ENCODE results near the gene AKR1C4.
"Not testable (repeated sequence)": the region's sequence is repeated elsewhere in the genome, so short reads cannot be mapped to it uniquely, and the experiment has no call there.

Gene AKR1C4

DNA sequence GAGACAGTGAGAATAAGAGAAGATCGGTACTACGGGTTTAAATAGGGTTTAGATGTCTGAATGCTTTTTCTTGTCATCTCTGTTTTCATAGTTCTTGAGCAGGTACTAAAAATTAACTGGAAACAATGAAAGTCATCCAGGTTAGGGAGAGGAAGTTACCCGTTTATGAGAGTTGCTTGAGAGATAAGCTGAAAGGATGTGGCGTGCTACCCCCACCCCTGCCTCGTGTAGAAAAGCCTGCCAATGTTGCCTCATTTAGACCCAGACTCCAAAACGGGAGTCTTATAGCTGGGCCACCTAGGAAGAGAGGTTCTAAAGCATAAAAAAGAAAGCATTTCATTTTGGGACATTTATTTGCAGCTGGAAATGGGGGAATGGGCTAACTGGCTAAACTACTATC lies 10.2 kb downstream of the AKR1C4 start:
- DNase-seq, result no peak

DNA sequence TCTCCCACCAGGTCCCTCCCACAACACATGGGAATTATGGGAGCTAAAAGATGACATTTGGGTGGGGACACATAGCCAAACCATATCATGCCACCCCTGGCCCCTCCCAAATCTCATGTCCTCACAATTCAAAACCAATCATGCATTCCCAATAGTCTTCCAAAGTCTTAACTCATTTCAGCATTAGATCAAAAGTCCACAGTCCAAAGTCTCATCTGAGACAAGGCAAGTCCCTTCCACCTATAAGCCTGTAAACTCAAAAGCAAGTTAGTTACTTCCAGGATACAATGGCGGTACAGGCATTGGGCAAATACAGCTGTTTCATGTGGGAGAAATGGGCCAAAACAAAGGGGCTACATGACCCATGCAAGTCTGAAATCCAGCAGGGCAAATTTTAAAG lies 13.1 kb downstream of the AKR1C4 start:
- DNase-seq, result not testable (repeated sequence)

DNA sequence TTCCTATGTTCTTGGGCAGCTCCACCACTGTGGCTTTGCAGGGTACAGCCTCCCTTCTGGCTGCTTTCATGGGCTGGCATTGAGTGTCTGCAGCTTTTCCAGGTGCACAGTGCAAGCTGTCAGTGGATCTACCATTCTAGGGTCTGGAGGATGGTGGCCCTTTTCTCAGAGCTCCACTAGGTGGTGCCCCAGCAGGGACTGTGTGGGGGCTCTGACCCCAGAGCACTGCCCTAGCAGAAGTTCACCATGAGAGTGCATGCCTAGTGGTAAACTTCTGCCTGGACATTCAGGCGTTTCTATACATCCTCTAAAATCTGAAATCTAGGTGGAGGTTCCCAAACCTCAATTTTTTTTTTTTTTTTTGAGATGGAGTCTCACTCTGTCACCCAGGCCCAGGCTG lies 13.6 kb downstream of the AKR1C4 start:
- not testable (repeated sequence) for DNase-seq

DNA sequence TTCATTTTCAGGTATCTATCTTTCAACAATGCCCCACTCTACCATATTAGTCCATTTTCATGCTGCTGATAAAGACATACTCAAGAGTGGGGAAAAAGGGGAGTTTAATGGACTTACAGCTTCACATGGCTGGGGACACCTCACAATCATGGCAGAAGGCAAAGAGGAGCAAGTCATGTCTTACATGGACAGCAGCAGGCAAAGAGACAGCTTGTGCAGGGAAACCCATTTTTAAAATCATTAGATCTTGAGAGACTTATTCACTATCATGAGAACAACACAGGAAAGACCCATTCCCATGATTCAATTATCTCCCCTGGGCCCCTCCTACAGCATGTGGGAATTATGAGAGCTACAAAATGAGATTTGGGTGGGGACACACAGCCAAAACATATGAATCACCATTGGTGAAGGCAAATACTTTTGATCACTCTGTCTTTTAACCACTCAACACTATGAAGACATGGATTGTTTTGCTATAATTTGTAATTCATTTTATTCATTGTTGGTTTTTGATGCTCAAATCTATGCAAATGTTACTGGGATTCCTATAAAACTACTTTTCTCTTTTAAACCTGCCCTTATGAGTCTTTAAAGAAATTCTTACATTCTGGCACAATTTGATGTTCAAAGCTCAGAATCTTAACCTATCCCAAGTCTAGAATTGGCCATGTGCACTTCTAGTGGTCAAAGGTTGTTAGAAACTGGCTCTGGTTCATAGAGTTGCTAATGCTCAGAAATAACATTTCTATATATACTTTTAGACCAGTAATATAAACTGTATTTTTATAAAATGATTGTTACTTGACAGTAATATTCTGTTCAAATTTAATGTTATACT lies 15.3 kb downstream of the AKR1C4 start:
- DNase-seq, result peak; percentile 0

DNA sequence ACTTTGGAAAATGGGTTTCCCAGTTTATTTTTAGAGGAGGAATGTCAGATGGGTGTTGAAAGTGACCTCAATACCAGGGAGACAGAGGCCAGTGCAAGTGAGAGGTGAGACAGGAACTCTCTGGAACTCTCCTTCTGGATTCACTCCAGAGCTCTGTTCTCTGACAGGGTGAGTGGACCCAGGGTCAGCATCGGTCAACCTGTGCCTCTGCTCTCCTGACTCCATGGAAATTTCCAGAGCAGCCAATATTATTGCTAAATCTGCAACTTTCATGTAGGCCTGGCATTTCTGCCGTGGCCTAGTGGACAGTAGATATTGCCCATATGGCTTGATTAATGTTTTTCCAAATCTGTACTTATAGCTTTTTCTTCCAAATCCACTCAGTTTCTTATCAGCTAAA lies 20.2 kb downstream of the AKR1C4 start:
- DNase-seq, result no peak

DNA sequence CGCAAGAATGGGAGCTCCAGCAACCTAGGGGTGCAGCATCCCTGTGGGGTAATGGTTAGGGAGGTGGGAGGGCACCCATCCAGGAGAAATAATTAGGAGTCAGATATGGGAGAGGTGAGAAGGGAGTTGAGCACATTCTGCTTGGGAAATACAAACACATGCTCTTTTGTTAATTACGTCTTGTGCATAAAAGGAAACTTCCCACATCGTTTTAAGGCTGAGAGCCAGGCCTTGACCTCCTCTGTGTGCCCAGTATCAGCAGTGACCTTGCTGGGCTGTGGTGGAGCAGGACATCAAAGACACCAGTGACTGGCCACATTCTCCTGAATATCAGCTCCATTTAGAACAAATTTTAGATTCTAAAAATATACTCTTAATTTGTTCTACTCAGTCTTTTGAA lies 22.6 kb downstream of the AKR1C4 start:
- DNase-seq, result no peak

DNA sequence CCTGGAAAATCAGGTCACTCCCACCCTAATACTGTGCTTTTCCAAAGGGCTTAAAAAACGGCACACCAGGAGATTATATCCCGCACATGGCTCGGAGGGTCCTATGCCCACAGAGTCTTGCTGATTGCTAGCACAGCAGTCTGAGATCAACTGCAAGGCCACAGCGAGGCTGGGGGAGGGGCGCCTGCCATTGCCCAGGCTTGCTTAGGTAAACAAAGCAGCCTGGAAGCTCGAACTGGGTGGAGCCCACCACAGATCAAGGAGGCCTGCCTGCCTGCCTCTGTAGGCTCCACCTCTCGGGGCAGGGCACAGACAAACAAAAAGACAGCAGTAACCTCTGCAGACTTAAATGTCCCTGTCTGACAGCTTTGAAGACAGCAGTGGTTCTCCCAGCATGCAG lies 26.3 kb downstream of the AKR1C4 start:
- DNase-seq, result not testable (repeated sequence)

DNA sequence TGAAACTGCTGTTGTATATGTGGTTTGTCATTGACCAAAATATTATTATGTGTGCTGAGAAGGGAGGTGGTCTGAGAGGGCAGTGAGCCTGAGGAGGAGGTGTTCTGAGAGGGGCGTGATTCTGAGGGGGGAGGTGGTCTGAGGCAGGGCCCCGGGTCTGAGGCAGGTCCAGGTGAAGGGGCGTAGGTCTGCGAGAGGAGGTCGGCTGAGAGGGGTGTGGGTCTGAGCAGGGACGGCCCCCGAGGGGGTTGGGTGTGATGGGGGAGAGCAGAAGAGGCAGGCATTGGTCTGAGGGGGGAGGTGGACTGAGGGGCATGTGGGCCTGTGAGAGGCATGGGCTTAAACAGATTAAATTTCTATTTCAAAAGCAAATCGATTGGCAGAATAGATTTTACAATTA lies 32.4 kb downstream of the AKR1C4 start:
- no peak for DNase-seq

DNA sequence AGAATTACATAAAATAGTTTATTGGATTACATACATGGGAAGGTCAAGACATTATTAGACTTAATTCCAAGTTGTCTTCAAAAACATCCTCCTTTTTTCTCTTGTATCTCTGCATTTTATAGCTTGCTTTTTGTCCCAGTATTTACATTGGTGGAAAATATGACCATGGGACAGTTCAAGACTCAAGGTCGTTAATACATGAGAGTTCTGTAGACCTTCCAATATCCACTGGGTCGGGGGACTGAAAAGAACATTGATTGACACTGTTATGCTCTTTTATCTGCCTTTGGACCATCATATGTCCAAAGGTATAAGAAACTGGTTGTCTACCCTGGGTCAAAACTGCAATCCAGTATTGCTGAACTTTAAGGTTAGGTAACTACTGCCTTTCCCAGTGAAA lies 36.7 kb downstream of the AKR1C4 start:
- DNase-seq, result no peak

DNA sequence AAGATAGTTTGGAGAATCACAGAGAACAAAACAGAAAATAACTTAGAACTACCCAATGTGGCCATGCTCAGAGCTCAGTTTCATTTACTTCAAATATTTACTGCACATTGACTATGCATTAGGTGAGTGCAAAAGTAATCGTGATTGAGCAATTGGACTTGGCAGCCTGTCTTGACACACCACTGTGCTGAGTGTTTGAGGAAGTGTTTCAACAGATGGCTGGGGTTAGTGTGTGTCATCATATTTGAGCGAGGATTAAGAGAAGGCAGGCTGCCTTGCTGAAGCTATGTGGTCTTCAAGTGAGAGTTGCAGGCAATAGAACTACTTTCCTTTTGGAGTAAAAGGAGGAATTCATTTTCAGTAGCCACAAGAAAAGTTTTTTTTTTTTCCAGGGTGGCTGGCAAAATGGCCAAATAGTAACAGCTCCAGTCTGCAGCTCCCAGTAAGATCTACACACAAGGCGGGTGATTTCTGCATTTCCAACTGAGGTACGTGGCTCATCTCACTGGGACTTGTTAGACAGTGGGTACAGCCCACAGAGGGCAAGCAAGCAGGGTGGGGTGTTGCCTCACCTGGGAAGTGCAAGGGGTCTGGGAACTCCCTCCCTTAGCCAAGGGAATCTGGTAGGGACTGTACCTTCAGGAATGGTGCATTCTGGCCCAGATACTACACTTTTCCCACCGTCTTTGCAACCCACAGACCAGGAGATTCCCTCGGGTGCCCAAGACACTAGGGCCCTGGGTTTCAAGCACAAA lies 37.6 kb downstream of the AKR1C4 start:
- DNase-seq, result peak; percentile 1

DNA sequence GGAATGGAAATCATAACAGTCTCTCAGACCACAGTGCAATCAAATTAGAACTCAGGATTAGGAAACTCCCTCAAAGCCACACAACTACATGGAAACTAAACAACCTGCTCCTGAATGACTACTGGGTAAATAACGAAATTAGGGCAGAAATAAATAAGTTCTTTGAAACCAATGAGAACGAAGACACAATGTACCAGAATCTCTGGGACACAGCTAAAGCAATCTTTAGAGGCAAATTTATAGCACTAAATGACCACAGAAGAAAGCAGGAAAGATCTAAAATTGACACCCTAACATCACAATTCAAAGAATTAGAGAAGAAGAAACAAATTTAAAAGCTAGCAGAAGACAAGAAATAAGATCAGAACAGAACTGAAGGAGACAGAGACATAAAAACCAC lies 40.9 kb downstream of the AKR1C4 start:
- not testable (repeated sequence) for DNase-seq

DNA sequence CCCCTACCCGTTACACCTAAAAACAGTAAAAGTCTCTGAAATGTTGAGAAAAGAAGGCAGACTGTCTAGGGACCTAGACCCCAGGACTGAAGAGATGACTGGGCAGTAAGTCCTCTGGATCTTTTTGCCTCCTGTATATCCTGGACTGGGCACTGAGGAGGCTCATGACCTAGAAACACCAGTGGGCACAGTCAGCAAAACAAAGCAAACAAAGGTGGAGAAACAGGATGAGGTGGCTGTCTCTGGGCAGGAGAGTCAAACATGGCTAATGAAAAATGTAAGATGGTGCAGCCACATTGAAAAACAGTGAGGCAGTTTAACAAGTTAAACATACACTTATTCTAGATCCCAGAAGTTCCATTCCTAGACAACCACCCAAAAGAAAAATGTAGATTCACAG lies 45.9 kb downstream of the AKR1C4 start:
- DNase-seq, result no peak

DNA sequence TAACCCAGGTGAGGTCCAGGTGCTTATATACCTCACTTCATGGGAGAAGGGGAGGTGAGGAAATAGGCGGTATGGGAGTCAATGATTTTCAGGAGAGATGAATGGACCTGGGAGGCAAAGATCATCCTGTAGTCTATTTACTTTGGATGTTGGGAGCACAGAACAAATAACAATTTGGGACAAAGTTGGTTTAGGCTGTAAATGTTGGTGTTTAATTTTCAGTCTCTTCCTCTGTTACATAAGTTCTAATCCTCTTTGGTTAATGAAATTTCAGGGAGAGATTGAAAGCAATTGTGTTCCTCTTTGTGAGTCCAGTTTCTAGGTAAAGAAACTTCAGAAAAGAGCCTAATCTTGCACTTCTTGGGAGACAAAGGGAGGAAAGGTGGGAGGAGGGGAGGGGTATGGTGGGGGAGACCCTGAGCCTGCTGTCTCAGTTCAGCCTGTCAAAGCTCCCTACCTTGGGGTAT lies 46.9 kb downstream of the AKR1C4 start:
- no peak for DNase-seq

DNA sequence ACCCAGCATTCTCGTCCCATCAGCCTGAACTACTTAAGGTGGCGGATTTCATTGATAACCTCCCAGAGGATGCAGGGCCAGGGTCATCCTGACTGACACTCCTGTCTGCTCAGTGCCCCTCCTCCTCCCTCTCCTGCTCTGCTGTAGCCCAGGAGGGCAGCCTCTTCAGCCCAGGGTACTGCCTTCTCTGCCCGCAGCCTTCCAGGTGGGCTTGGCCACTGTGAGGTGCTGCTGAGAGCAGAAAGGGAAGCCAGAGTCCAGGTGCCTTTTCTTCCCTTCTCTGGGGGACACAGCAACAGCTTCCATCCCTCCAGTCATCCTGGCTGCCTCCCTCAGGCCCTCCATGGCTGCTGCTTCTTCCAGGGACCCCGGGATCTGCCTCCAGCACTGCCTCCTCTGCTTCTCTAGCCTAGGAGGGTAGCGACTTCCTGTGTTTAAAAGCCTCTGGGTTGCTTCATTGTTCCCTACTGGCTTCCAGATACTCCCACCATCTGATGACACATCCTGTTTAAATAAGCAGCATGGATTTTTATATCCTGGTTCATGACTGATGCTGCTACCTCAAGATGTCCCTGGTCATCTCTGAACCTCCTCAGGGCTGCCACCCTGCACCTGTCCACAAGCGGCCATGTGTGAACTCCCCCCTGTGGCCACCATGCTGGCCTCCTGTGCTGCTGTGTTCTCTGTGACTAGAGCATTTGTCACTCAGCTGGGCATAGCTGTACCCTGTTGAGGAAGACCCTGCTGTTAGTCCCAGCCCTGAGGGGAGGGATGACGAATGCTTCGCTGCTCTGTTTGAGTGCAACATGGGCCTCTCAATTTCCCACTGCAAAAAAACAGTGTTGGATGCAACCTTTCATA lies 55.8 kb downstream of the AKR1C4 start:
- no peak for DNase-seq

DNA sequence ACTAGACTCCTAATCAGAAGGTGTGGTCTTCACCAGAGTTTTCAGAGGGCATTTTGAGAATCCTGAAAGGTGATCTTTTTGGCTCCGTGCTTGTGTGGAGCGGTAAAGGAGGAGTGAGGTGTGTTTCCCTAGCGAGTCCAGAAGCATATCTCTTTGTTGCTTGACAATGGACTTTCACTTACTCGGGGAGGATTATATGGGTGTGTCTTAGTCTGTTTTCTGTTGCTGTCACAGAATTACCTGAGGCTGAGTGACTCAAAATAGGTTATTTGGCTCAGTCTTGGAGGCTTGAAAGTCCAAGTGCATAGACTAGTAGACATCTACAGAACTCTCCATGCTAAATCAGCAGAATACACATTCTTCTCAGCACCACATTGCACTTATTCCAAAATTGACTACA lies 57.9 kb downstream of the AKR1C4 start:
- DNase-seq, result no peak

DNA sequence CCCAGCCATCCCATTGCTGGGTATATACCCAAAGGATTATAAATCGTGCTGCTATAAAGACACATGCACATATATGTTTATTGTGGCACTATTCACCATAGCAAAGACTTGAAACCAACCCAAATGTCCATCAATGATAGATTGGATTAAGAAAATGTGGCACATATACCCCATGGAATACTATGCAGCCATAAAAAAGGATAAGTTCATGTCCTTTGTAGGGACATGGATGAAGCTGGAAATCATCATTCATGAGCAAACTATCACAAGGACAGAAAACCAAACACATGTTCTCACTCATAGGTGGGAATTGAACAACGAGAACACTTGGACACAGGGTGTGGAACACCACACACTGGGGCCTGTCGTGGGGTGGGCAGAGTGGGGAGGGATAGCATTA lies 61.1 kb downstream of the AKR1C4 start:
- not testable (repeated sequence) for DNase-seq

DNA sequence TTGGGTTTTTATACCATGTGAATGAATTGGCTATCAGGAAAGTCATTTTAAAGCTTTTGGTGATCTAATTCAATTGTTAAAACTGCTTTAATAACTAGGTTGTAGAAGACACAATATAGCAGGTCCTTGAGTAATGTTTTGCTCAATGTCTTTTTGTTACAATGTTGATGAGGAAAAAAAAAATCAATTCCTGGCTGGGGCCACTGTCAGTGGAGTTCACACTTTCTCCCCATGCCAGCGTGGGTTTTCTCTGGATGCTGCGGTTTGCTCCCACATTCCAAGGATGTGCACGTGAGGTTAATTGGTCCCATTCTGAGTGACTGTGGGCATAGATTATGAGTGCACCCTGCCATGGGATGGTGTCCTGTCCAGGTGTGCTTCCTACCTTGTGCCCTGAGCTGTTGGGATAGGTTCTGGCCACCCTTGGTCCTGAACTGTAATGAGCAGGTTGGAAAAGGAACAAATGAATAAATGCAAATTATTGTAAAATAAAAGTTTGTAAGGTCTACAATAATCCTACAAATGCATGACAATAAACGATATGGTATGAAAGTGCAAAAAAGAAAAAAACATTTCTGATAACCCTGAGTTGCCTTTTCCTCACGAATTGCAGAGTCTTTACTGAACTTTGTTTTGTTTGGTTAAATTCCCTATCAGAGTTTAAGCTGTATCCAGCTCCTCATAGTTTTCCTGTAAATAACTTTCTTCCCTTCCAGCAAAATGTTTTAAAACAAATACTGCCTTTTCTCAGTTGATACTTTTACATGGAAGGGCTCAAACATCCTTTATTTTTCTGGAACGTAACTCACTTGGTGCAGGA lies 62.7 kb downstream of the AKR1C4 start:
- no peak for DNase-seq

DNA sequence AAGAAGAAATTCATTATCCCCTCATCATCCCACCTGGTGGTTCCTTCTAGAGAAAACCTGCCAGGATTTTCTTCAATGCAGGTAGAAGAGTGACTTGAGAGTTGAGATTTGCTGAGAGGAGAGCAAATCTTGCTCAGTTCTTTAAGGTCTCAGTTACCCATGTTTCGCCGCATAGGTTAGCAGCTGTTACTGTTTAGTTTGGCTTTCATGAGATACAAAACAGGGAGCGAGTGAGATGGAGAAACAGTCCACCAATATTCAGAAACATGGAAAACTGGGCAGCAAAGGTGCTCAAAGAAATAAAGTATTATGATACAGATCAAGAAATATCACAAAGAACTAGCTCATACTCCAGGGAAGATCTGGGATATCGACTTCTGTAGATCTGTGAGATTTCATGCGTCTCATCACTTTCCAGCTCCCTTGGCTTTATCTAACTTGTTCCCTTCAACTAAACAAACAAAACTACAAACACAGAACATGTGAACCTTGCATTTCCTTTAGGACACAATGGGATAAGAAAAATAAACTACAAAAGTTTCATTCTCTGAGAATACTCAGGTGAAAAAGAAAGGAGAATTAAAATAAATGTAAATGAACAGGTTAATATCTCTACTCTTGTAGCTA lies 63.4 kb downstream of the AKR1C4 start:
- DNase-seq, result no peak

DNA sequence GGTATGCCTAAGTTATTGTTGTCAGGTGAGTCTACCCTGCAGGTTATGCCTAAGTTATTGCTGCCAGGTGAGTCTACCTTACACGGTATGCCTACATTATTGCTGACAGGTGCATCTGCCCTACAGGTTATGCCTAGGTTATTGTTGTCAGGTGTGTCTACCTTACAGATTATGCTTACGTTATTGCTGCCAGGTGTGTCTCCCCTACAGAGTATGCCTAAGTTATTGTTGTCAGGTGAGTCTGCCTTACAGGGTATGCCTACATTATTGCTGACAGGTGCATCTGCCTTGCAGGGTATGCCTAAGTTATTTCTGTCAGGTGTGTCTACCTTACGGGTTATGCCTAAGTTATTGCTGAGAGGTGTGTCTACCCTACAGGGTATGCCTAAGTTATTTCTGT lies 64.2 kb downstream of the AKR1C4 start:
- no peak for DNase-seq

DNA sequence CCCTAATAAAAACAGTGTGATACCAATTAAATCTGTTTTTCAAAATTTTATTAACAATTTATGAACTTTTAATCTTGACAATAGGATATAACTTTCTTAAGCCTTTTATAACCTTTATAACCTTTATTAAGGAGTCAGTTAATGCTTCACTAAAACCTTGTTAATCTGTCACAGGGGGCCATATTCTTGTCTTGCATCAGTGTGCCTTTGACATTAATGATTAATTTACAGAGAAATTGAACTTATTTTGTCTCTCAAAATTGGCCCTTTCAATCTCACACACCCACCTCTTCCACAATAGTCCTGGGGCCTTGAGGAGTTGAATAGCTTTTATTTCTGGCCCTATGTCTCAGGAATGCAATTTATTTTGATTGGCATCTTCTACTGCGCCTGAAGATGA lies 68.5 kb downstream of the AKR1C4 start:
- no peak for DNase-seq

DNA sequence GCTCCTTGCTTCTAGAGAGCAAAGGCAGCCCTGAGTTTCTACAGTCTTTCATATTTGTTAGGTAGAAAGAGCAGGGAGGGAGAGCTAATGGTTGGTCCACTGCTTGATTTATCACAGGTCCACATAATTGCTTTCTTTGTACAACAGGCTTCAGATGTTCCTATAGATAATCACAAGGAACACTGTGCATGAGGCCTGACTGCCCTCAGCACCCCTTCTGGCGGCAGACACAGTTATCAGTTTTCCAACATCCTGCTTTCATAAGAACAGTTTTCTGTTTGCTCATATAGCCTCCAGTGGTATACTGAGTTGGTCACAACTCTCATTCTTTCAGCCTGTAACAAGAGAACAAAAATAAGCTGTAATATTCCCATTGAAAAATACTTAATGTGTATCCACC lies 69.7 kb downstream of the AKR1C4 start:
- DNase-seq, result no peak

DNA sequence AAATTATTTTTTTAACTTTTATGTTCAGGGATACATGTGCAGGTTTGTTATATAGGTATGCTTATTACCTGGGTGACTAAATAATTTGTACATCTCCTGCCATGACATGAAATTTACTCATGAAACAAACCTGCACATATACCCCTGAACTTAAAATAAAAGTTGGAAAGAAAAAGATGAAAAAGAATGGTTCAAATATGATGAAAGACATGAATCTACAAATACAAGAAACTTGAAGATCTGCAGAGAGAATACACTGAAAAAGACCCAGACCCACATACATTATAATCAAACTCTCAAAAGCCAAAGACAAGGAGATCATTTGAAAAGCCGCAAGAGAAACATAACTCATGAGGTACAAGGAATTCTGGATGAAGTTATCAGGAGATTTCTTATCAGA lies 70.2 kb downstream of the AKR1C4 start:
- no peak for DNase-seq

Measured in fibroblast of skin of back (primary cell).